GM20000 (cell line): ENCODE results near the gene GJB5.

ENCODE experiments used
- DNase-seq: peaks from one replicate; pipeline ENCODE4 v3.0.0; 2012; ENCODE audit warnings: low spot score
- TF ChIP-seq, protein P1 (sequence below): IDR thresholded peaks from 2 replicates; pipeline ENCODE4 v1.5.1; 2012; ENCODE audit warnings: mild to moderate bottlenecking, control low read depth; ENCODE audit errors: extremely low read depth, missing control alignments

Gene GJB5

DNA sequence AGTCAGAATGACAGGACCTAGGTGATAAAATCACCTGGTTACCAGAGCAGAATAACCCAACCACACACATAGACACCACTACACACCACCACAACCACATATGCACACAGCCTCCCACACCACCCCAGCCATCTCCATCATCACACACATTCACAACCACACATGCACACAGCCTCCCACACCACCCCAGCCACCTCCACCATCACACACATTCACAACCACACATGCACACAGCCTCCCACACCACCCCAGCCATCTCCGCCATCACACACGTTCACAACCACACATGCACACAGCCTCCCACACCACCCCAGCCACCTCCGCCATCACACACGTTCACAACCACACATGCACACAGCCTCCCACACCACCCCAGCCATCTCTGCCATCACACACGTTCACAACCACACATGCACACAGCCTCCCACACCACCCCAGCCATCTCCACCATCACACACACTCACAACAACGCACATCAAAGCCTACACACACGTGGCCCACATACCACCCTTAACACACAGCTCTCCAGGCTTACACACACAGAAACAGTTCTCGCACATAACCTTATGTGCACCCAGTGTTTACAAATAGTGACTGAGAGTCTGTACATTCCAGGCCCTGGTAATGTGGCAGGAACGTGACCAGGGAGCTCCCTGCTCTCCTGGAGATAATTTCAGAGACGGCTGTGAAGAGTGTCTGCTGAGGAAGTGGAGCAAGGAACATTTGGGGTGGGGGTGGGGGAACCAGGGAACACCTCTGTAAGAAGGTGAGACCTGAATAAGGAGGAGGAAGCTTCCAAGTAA lies 22.9 kb downstream of the GJB5 start:
- DNase-seq, result no peak
- TF ChIP-seq, protein P1, sequence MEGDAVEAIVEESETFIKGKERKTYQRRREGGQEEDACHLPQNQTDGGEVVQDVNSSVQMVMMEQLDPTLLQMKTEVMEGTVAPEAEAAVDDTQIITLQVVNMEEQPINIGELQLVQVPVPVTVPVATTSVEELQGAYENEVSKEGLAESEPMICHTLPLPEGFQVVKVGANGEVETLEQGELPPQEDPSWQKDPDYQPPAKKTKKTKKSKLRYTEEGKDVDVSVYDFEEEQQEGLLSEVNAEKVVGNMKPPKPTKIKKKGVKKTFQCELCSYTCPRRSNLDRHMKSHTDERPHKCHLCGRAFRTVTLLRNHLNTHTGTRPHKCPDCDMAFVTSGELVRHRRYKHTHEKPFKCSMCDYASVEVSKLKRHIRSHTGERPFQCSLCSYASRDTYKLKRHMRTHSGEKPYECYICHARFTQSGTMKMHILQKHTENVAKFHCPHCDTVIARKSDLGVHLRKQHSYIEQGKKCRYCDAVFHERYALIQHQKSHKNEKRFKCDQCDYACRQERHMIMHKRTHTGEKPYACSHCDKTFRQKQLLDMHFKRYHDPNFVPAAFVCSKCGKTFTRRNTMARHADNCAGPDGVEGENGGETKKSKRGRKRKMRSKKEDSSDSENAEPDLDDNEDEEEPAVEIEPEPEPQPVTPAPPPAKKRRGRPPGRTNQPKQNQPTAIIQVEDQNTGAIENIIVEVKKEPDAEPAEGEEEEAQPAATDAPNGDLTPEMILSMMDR, result no peak

DNA sequence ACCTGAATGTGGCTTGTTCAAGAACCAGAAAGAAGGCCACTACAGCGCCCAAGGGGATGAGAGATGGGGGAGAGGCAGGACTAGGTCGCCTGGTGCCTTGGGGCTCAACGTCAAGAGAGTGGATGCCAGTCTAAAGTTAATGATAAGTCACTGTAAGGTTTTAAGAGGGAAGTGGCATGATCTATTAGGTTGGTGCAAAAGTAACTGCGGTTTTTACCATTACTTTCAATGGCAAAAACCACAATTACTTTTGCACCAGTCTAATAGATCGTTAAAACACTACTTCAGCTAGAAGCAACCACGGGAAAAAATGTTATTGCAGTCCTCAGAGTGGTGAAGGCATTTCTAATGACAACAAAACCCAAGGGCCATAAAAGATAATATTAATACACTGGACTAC lies 23.5 kb downstream of the GJB5 start:
- no peak for DNase-seq
- TF ChIP-seq, protein P1, result no peak

DNA sequence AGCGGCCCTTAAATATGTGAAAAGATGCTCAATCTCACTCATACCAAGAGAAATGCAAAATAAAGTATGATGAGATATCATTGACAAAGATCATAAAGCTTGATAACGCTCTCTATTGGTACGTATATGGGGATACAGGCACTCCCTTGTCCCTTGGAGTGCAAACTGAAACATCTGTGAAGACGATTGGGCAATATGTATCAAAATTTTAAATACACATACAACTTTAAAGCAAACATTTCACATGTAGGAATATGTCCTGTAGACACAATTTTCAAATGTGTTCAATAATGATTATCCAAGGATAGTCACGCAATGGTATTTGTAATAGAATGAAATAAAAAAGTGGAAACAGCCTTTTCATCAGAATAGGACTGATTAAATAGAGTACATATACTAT lies 24.2 kb downstream of the GJB5 start:
- TF ChIP-seq, protein P1, result no peak

DNA sequence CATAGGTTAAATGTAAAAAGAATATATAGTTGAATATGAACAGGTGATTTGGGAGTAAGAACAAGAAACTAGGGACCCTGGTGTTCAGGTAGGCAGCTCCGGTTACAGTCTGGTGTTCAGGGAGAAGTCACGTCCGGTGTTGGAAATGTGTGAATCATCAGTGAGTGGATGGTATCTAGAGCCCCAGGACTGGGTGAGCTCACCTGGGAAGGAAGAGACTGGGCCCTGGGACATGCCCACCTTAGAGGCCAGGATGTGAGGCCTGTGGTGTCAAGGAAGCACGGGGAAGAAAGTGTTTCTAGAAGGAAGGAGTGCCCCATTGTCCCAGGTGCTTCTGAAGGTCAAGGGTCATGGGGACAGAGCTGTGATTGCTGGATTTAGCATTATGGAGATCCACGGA lies 24.7 kb downstream of the GJB5 start:
- TF ChIP-seq, protein P1, result no peak
- DNase-seq, result no peak

More for the DNA sequence above, 24.2 kb downstream of the GJB5 start:
- no peak for DNase-seq

DNA sequence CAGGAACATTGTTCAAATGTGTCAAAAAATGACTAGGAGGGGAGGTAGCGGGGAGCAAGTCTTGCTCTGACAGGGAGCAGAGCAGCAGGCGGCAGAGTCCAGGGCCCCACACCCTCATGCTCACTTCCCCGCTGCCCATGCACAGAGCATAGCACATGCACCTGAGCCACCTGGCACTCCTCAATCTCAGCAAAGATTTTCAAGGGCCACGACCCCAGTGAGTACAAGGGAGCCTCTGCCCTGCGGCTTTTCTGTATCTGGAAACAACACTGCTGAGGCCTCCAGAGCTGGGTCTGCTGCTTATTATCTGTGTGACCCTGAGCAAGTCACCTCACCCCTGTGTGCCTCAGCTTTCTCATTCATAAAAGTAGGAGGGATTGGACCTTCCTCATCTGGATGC lies 25.1 kb downstream of the GJB5 start:
- TF ChIP-seq, protein P1, result no peak
- no peak for DNase-seq

DNA sequence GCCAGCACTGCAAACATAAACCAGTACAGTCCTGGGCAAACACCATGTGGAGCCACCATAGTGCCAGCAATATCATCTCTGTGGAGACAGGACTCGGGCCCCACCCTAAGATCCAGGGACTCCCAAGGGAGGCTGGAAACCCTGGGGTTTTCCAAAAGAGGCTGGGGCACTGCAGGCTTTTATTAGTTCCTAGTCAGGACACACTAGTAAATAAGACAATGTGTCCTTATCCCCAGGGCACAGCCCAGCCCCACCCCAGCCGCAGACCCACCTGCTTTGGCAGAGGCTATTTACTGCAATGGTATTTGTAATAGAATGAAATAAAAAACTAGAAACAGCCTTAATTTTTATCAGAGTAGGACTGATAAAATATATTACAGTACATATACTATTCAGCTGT lies 25.7 kb downstream of the GJB5 start:
- no peak for DNase-seq
- TF ChIP-seq, protein P1, result no peak

DNA sequence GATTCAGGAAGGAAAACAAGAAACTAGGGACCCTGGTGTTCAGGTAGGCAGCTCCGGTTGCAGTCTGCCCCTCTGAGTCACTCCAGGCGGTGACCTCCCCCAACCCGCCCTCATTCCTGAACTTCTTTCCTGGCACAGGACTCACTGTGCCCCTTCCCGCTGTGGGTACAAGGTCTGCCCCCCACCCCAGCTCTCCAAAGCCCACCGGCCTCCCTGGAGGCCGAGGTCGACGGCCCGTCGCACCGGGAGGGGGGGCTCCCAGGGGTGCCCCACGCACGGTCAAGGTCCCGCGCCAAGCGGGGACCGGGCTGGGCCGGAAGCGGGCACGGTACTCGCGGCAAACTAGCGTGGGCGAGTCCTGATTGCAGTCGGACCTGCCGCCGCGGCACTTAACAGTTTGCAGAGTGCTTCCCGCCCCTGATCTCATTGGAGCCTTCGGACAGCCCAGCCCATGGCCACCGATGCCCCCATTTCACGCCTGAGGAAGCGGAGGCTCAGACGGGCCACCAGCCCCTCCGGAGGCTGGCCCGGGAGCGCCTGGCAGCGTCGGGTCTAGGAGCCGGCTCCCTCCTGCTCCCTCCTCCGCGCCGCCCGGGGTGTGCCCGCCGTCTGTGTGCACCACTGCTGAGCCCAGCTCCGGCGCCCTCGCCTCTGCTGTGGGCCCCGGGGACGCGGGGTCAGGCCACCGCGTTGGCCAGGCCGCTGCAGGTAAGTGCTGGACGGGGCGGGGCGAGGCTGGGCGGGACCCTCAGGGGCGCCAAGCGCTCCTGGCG lies 26.4 kb downstream of the GJB5 start, which contains the start of gene GJB3:
Gene GJB3, plus strand, starts transcription at position 144 of the 773 bp plus-strand sequence. CDS start 3,549 bp downstream, outside the sequence.
- no peak for DNase-seq
- TF ChIP-seq, protein P1, result no peak
